GM18505 (cell line): ENCODE results near the gene NDRG3.

Experiments used
- ATAC-seq: cut with Tn5 transposase; IDR thresholded peaks from one replicate; pipeline ENCODE4 v1.9.1; 2021; ENCODE audit not compliant: unreplicated experiment
- POLR2A ChIP-seq: IDR thresholded peaks from 4 replicates; pipeline ENCODE4 v1.6.1; 2011; ENCODE audit warnings: borderline replicate concordance; ENCODE audit not compliant: insufficient read depth, insufficient read length; ENCODE audit errors: extremely low read depth

The NDRG3 gene

GRCh38 chr20:36666181-36666740 is 79.6 kb downstream of the NDRG3 start:
- no peak for ATAC-seq
- TF ChIP-seq POLR2A, result no peak

- no peak for ATAC-seq
- no peak for TF ChIP-seq POLR2A
Measured at GRCh38 chr20:36663031-36663430, 82.9 kb downstream of the NDRG3 start.

- no peak for ATAC-seq
- TF ChIP-seq POLR2A, result no peak
Measured at GRCh38 chr20:36658300-36658699, 87.6 kb downstream of the NDRG3 start.

- no peak for TF ChIP-seq POLR2A
- ATAC-seq, result no peak
Measured at GRCh38 chr20:36656733-36657132, 89.2 kb downstream of the NDRG3 start.

- TF ChIP-seq POLR2A, result no peak
- ATAC-seq, result no peak
Measured at GRCh38 chr20:36655004-36655403, 90.9 kb downstream of the NDRG3 start.

- TF ChIP-seq POLR2A, result no peak
- no peak for ATAC-seq
Measured at GRCh38 chr20:36654506-36654905, 91.4 kb downstream of the NDRG3 start.

GRCh38 chr20:36653456-36653855 is 92.4 kb downstream of the NDRG3 start:
- ATAC-seq, result no peak
- no peak for TF ChIP-seq POLR2A

- ATAC-seq, result no peak
- no peak for TF ChIP-seq POLR2A
Measured at GRCh38 chr20:36647196-36648121, 98.4 kb downstream of the NDRG3 start.

GRCh38 chr20:36646678-36647077 is 99.2 kb downstream of the NDRG3 start:
- ATAC-seq, result no peak

GRCh38 chr20:36645998-36646397 is 99.9 kb downstream of the NDRG3 start, which contains the start of gene SLA2:
Gene SLA2, minus strand, starts transcription at chr20:36646196. Its CDS starts 4,861 bp downstream, at chr20:36641335.
- no peak for ATAC-seq
- TF ChIP-seq POLR2A, result no peak

More at GRCh38 chr20:36646678-36647077, 99.2 kb downstream of the NDRG3 start:
- no peak for TF ChIP-seq POLR2A

GRCh38 chr20:36645353-36645752 is 100.5 kb downstream of the NDRG3 start:
- no peak for ATAC-seq
- TF ChIP-seq POLR2A, result no peak

GRCh38 chr20:36644706-36645095 is 101.2 kb downstream of the NDRG3 start:
- no peak for TF ChIP-seq POLR2A

GRCh38 chr20:36644032-36644705 is 101.7 kb downstream of the NDRG3 start:
- no peak for TF ChIP-seq POLR2A
- ATAC-seq, result no peak

More at GRCh38 chr20:36644706-36645095, 101.2 kb downstream of the NDRG3 start:
- ATAC-seq, result no peak
